WTC11 (cell line): Measurements from ENCODE around the gene COL9A1. TPM values are rescaled to one million over a fixed set of nuclear protein-coding genes. Genes with fewer than 3 reads are reported as not detected.

Experiments
- ATAC-seq: fragments of 200-7000 bp; cut with Tn5 transposase; 2 replicates; pipeline ENCODE4 v1.10.0; 2021; ENCODE audit warnings: mild to moderate bottlenecking, moderate library complexity
- CTCF ChIA-PET: fragments of 300-600 bp; sonication (Branson Sonifier 250); formaldehyde crosslinking; loops from one replicate; lab custom pipeline; 2021; ENCODE audit warnings: antibody characterized with exemption; lab: Charles Lee
- POLR2A ChIA-PET: fragments of 350-600 bp; sonication (Branson Sonifier 250); formaldehyde crosslinking; loops from one replicate; lab custom pipeline; 2021; ENCODE audit warnings: antibody characterized with exemption; lab: Charles Lee
- DNase-seq: peaks from one replicate; pipeline ENCODE4 v3.0.0; 2021; ENCODE audit warnings: low spot score
- H3K27ac Mint-ChIP-seq: 2 replicates; pipeline ENCODE4 v1.8.0; 2021; ENCODE audit warnings: mixed read lengths
- H3K27me3 Mint-ChIP-seq: 2 replicates; pipeline ENCODE4 v1.8.0; 2021; ENCODE audit warnings: low read depth, mild to moderate bottlenecking, moderate library complexity, mixed read lengths
- H3K36me3 Mint-ChIP-seq: 2 replicates; pipeline ENCODE4 v1.8.0; 2021; ENCODE audit warnings: mixed read lengths
- H3K4me1 Mint-ChIP-seq: 2 replicates; pipeline ENCODE4 v1.8.0; 2022; ENCODE audit warnings: mixed read lengths
- H3K4me3 Mint-ChIP-seq: 2 replicates; pipeline ENCODE4 v1.8.0; 2021; ENCODE audit warnings: mild to moderate bottlenecking, moderate library complexity, mixed read lengths
- H3K9me3 Mint-ChIP-seq: 2 replicates; pipeline ENCODE4 v1.8.0; 2021; ENCODE audit warnings: mixed read lengths
- ATF1 ChIP-seq: sonication (generic); formaldehyde crosslinking; IDR thresholded peaks from 2 replicates; pipeline ENCODE4 v1.8.1; 2023; ENCODE audit warnings: mild to moderate bottlenecking, moderate library complexity, missing genetic modification reagents
- TCF7 ChIP-seq: sonication (generic); formaldehyde crosslinking; IDR thresholded peaks from 2 replicates; pipeline ENCODE4 v1.8.0; 2022; ENCODE audit warnings: mild to moderate bottlenecking, low read depth, missing genetic modification reagents, moderate library complexity
- ZNF416 ChIP-seq: fragments of 250-450 bp; sonication (Bioruptor Pico); IDR thresholded peaks from 2 replicates; pipeline ENCODE4 v1.9.0; 2021; ENCODE audit warnings: mild to moderate bottlenecking, inconsistent platforms
- ZNF671 ChIP-seq: fragments of 250-450 bp; sonication (Bioruptor Pico); IDR thresholded peaks from 2 replicates; pipeline ENCODE4 v1.8.0; 2021; ENCODE audit warnings: mild to moderate bottlenecking
- total RNA-seq: library from RNA; stranded (reverse); gene quantifications from 3 replicates; pipeline ENCODE4 v1.2.3, GENCODE V29; 2021
- TF ChIP-seq, protein P1 (sequence below): sonication (generic); formaldehyde crosslinking; IDR thresholded peaks from 2 replicates; pipeline ENCODE4 v1.8.0; 2022; ENCODE audit warnings: mild to moderate bottlenecking, missing genetic modification reagents
- TF ChIP-seq, protein P2 (sequence below): fragments of 250-450 bp; sonication (Bioruptor Pico); IDR thresholded peaks from 2 replicates; pipeline ENCODE4 v1.9.0; 2021; ENCODE audit warnings: mild to moderate bottlenecking
- TF ChIP-seq, protein P3 (sequence below): sonication (generic); formaldehyde crosslinking; IDR thresholded peaks from 2 replicates; pipeline ENCODE4 v1.8.1; 2022; ENCODE audit warnings: low read depth, mild to moderate bottlenecking, moderate library complexity, missing genetic modification reagents, borderline replicate concordance
- TF ChIP-seq, protein P4 (sequence below): fragments of 250-450 bp; sonication (Bioruptor Pico); IDR thresholded peaks from 2 replicates; pipeline ENCODE4 v1.8.0; 2021; ENCODE audit warnings: mild to moderate bottlenecking
- TF ChIP-seq, protein P5 (sequence below): sonication (generic); formaldehyde crosslinking; IDR thresholded peaks from 2 replicates; pipeline ENCODE4 v1.8.1; 2023; ENCODE audit warnings: mild to moderate bottlenecking, missing genetic modification reagents
- TF ChIP-seq, protein P6 (sequence below): fragments of 250-450 bp; sonication (Bioruptor Pico); conservative IDR thresholded peaks from 2 replicates; pipeline ENCODE4 v1.9.0; 2021; ENCODE audit warnings: mild to moderate bottlenecking
- TF ChIP-seq, protein P7 (sequence below): fragments of 250-450 bp; sonication (Bioruptor Pico); IDR thresholded peaks from 2 replicates; pipeline ENCODE4 v1.9.0; 2021; ENCODE audit warnings: mild to moderate bottlenecking, borderline replicate concordance
- TF ChIP-seq, protein P8 (sequence below): sonication (generic); formaldehyde crosslinking; IDR thresholded peaks from 2 replicates; pipeline ENCODE4 v1.8.1; 2022; ENCODE audit warnings: low read depth, missing genetic modification reagents, borderline replicate concordance
- TF ChIP-seq, protein P9 (sequence below): sonication (generic); formaldehyde crosslinking; IDR thresholded peaks from 2 replicates; pipeline ENCODE4 v1.8.1; 2023; ENCODE audit warnings: mild to moderate bottlenecking, moderate library complexity, missing genetic modification reagents

COL9A1 gene
- total RNA-seq, 1 experiment from 2014 or later, result 9.0 TPM

DNA sequence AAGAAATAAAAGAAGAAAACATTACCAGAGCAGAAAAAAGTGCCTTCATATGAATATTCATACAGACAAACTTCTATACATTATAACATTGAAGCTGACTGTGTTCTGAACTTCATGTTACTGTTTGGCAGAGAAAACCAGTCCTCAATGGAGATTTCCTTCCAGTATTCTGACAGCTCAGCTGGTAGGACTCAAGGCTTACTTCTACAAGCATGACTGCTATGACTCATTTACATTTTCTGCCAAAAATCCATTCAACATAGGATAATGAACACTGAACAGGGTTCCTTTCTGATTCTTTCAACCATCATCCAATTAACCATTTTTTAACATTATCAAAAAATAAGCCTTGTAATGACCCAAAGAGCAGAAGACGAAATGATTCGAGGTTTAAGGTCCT, 25.4 kb downstream of the COL9A1 start:
- no peak for DNase-seq
- Mint-ChIP-seq H3K4me1 (peaks cover 18% of the 10 kb centered on the region), H3K27ac (no peak overlapping the region), H3K4me3 (no peak overlapping the region), H3K27me3 (peaks cover 28% of the 10 kb centered on the region), H3K36me3 (peaks cover 3% of the 10 kb centered on the region; the same call in 1 of the 2 replicates)
- ChIA-PET POLR2A (no interaction called here), CTCF (interaction anchor here (1.9 kb wide), 1 partner anchor 33 kb away, joined by 4 read pairs; no protein-coding TSS in a partner anchor)
- TF ChIP-seq, protein P1, sequence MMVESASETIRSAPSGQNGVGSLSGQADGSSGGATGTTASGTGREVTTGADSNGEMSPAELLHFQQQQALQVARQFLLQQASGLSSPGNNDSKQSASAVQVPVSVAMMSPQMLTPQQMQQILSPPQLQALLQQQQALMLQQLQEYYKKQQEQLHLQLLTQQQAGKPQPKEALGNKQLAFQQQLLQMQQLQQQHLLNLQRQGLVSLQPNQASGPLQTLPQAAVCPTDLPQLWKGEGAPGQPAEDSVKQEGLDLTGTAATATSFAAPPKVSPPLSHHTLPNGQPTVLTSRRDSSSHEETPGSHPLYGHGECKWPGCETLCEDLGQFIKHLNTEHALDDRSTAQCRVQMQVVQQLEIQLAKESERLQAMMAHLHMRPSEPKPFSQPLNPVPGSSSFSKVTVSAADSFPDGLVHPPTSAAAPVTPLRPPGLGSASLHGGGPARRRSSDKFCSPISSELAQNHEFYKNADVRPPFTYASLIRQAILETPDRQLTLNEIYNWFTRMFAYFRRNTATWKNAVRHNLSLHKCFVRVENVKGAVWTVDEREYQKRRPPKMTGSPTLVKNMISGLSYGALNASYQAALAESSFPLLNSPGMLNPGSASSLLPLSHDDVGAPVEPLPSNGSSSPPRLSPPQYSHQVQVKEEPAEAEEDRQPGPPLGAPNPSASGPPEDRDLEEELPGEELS (CRISPR knock-in tag), result no peak
- TF ChIP-seq ZNF416 (CRISPR knock-in tag) (no peak), ATF1 (CRISPR knock-in tag) (no peak), ZNF671 (no peak), TCF7 (no peak)
- TF ChIP-seq, protein P2, sequence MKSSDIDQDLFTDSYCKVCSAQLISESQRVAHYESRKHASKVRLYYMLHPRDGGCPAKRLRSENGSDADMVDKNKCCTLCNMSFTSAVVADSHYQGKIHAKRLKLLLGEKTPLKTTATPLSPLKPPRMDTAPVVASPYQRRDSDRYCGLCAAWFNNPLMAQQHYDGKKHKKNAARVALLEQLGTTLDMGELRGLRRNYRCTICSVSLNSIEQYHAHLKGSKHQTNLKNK (CRISPR knock-in tag), result no peak
- TF ChIP-seq, protein P3, sequence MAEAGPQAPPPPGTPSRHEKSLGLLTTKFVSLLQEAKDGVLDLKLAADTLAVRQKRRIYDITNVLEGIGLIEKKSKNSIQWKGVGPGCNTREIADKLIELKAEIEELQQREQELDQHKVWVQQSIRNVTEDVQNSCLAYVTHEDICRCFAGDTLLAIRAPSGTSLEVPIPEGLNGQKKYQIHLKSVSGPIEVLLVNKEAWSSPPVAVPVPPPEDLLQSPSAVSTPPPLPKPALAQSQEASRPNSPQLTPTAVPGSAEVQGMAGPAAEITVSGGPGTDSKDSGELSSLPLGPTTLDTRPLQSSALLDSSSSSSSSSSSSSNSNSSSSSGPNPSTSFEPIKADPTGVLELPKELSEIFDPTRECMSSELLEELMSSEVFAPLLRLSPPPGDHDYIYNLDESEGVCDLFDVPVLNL (CRISPR knock-in tag), result no peak
- TF ChIP-seq, protein P4, sequence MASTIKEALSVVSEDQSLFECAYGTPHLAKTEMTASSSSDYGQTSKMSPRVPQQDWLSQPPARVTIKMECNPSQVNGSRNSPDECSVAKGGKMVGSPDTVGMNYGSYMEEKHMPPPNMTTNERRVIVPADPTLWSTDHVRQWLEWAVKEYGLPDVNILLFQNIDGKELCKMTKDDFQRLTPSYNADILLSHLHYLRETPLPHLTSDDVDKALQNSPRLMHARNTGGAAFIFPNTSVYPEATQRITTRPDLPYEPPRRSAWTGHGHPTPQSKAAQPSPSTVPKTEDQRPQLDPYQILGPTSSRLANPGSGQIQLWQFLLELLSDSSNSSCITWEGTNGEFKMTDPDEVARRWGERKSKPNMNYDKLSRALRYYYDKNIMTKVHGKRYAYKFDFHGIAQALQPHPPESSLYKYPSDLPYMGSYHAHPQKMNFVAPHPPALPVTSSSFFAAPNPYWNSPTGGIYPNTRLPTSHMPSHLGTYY (CRISPR knock-in tag), result no peak
- TF ChIP-seq, all 79 proteins: peak for 0
- ATAC-seq, result no peak
- no peaks in the 10 kb centered on the region for H3K9me3 Mint-ChIP-seq

DNA sequence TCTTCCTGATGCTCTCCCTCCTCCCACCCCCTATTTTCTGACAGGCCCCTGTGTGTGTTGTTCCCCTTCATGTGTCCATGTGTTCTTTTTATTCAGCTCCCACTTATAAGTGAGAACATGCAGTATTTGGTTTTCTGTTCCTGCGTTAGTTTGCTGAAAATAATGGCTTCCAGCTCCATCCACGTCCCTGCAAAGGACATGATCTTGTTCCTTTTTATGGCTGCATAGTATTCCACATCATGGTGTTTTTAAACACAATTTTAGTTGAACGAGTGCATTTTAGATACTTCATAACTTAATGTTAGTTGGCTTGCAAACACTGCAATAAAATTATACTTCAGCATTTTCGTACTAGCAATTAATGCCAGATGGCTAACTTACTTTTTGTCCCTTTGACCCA, 28.5 kb downstream of the COL9A1 start:
- H3K36me3 Mint-ChIP-seq, result peaks cover 3% of the 10 kb centered on the region; the same call in 1 of the 2 replicates
- DNase-seq, result no peak
- ChIA-PET CTCF (no interaction called here), POLR2A (no interaction called here)
- no peak overlapping the region for H3K27ac Mint-ChIP-seq
- H3K4me1 Mint-ChIP-seq, result 0 out of 2 replicates have a peak, but pooled peaks cover 5% of the 10 kb centered on the region
- ATAC-seq, result no peak
- no peaks in the 10 kb centered on the region for H3K27me3 Mint-ChIP-seq
- no peak overlapping the region for H3K4me3 Mint-ChIP-seq
- H3K9me3 Mint-ChIP-seq, result no peaks in the 10 kb centered on the region
- TF ChIP-seq, protein P5, sequence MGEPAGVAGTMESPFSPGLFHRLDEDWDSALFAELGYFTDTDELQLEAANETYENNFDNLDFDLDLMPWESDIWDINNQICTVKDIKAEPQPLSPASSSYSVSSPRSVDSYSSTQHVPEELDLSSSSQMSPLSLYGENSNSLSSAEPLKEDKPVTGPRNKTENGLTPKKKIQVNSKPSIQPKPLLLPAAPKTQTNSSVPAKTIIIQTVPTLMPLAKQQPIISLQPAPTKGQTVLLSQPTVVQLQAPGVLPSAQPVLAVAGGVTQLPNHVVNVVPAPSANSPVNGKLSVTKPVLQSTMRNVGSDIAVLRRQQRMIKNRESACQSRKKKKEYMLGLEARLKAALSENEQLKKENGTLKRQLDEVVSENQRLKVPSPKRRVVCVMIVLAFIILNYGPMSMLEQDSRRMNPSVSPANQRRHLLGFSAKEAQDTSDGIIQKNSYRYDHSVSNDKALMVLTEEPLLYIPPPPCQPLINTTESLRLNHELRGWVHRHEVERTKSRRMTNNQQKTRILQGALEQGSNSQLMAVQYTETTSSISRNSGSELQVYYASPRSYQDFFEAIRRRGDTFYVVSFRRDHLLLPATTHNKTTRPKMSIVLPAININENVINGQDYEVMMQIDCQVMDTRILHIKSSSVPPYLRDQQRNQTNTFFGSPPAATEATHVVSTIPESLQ (CRISPR knock-in tag), result no peak
- TF ChIP-seq, protein P6, sequence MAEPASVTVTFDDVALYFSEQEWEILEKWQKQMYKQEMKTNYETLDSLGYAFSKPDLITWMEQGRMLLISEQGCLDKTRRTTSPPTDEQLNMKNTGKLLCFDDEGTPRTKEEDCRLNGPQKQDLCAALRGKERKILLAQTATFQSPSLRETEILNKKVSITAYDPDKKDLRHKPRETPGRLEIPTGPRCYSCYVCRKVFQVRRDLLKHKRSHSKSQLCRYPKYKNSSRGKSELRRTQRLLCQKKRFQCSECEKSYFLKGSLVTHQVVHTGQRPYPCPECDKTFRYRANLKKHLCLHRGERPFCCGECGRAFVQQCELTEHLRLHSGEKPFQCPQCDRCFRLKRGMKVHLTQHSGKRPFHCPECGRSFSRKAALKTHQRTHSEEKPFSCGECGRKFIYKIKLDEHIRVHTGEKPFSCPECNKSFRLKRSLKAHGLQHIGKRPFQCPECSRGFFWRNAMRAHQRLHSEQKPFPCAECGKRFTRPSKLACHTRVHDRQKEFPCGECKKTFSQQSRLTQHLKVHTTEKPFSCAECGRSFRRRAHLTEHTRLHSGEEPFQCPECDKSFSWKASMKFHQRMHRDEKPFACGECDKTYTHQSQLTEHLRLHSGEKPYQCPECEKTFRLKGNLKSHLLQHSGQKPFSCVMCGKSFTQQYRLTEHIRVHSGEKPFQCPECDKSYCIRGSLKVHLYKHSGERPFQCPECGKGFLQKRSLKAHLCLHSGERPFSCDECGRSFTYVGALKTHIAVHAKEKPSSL (CRISPR knock-in tag), result no peak
- TF ChIP-seq, protein P7, sequence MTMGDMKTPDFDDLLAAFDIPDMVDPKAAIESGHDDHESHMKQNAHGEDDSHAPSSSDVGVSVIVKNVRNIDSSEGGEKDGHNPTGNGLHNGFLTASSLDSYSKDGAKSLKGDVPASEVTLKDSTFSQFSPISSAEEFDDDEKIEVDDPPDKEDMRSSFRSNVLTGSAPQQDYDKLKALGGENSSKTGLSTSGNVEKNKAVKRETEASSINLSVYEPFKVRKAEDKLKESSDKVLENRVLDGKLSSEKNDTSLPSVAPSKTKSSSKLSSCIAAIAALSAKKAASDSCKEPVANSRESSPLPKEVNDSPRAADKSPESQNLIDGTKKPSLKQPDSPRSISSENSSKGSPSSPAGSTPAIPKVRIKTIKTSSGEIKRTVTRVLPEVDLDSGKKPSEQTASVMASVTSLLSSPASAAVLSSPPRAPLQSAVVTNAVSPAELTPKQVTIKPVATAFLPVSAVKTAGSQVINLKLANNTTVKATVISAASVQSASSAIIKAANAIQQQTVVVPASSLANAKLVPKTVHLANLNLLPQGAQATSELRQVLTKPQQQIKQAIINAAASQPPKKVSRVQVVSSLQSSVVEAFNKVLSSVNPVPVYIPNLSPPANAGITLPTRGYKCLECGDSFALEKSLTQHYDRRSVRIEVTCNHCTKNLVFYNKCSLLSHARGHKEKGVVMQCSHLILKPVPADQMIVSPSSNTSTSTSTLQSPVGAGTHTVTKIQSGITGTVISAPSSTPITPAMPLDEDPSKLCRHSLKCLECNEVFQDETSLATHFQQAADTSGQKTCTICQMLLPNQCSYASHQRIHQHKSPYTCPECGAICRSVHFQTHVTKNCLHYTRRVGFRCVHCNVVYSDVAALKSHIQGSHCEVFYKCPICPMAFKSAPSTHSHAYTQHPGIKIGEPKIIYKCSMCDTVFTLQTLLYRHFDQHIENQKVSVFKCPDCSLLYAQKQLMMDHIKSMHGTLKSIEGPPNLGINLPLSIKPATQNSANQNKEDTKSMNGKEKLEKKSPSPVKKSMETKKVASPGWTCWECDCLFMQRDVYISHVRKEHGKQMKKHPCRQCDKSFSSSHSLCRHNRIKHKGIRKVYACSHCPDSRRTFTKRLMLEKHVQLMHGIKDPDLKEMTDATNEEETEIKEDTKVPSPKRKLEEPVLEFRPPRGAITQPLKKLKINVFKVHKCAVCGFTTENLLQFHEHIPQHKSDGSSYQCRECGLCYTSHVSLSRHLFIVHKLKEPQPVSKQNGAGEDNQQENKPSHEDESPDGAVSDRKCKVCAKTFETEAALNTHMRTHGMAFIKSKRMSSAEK (CRISPR knock-in tag), result no peak
- TF ChIP-seq, protein P8, sequence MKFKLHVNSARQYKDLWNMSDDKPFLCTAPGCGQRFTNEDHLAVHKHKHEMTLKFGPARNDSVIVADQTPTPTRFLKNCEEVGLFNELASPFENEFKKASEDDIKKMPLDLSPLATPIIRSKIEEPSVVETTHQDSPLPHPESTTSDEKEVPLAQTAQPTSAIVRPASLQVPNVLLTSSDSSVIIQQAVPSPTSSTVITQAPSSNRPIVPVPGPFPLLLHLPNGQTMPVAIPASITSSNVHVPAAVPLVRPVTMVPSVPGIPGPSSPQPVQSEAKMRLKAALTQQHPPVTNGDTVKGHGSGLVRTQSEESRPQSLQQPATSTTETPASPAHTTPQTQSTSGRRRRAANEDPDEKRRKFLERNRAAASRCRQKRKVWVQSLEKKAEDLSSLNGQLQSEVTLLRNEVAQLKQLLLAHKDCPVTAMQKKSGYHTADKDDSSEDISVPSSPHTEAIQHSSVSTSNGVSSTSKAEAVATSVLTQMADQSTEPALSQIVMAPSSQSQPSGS (CRISPR knock-in tag), result no peak
- TF ChIP-seq, protein P4 (CRISPR knock-in tag), result no peak
- TF ChIP-seq, protein P9, sequence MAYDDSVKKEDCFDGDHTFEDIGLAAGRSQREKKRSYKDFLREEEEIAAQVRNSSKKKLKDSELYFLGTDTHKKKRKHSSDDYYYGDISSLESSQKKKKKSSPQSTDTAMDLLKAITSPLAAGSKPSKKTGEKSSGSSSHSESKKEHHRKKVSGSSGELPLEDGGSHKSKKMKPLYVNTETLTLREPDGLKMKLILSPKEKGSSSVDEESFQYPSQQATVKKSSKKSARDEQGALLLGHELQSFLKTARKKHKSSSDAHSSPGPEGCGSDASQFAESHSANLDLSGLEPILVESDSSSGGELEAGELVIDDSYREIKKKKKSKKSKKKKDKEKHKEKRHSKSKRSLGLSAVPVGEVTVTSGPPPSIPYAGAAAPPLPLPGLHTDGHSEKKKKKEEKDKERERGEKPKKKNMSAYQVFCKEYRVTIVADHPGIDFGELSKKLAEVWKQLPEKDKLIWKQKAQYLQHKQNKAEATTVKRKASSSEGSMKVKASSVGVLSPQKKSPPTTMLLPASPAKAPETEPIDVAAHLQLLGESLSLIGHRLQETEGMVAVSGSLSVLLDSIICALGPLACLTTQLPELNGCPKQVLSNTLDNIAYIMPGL (CRISPR knock-in tag), result no peak
